Esophagus (tissue), 2 donors: ENCODE data around the gene ST6GALNAC4. TPM values are rescaled to one million over a fixed set of nuclear protein-coding genes. Genes with fewer than 3 reads are reported as not detected.

Source experiments
- H3K27ac ChIP-seq, 2 donors: one replicate each; pipeline ENCODE4 v1.5.1; 2013; ENCODE audit warnings: low read depth in 2 of 2, mild to moderate bottlenecking in 2 of 2, inconsistent platforms in 1 of 2, low read length in 1 of 2, moderate library complexity in 1 of 2
- H3K27me3 ChIP-seq, 2 donors: one replicate each; pipeline ENCODE4 v1.6.1; 2013; ENCODE audit warnings: low read length in 2 of 2, control low read depth in 1 of 2, mild to moderate bottlenecking in 1 of 2; ENCODE audit not compliant: insufficient read depth in 2 of 2, control insufficient read depth in 1 of 2
- H3K36me3 ChIP-seq, 2 donors: one replicate each; pipeline ENCODE4 v1.6.1; 2013; ENCODE audit warnings: low read length in 1 of 2; ENCODE audit not compliant: control insufficient read depth in 2 of 2, insufficient read depth in 2 of 2
- H3K4me1 ChIP-seq, 2 donors: one replicate each; pipeline ENCODE4 v1.6.1; 2013; ENCODE audit warnings: low read length in 1 of 2; ENCODE audit not compliant: control insufficient read depth in 2 of 2, insufficient read depth in 2 of 2
- H3K4me3 ChIP-seq, 2 donors: one replicate each; pipeline ENCODE4 v1.5.1; 2013; ENCODE audit warnings: low read length in 2 of 2, mild to moderate bottlenecking in 2 of 2, low read depth in 1 of 2, moderate library complexity in 1 of 2
- H3K9me3 ChIP-seq, 2 donors: one replicate each; pipeline ENCODE4 v1.6.1; 2013; ENCODE audit warnings: mild to moderate bottlenecking in 2 of 2, low read depth in 1 of 2, low read length in 1 of 2, moderate library complexity in 1 of 2; ENCODE audit not compliant: control insufficient read depth in 2 of 2, insufficient read depth in 1 of 2
- WGBS, 2 donors: extraction: QIAGEN DNeasy Blood & Tissue Kit; methylation state at CpG; one replicate each; pipeline ENCODE4 v1.1.7; 2013; 5-methylcytosine and 5-hydroxymethylcytosine counted together
- polyA plus RNA-seq, 2 donors: library from polyadenylated mRNA; stranded (reverse); fragments of 200-250 nt; gene quantifications; one replicate each; pipeline ENCODE4 v1.2.3, GENCODE V29; 2013
- donor health status: healthy with polysubstance abuse.
- donor health status: Bipolar disorder and iron deficiency.

The ST6GALNAC4 gene
- polyA plus RNA-seq, 2 donors, result 4.6 to 15.3 TPM

GRCh38 chr9:127860779-127861178 lies 56.1 kb downstream of the ST6GALNAC4 start:
- Histone ChIP-seq H3K27ac (no peak overlapping the region), H3K9me3 (no peaks in the 10 kb centered on the region), H3K4me3 (no peak overlapping the region), H3K27me3 (no peaks in the 10 kb centered on the region), H3K36me3 (no peaks in the 10 kb centered on the region), H3K4me1 (peaks cover 0 to 2% of the 10 kb centered on the region in 2 donors)
- WGBS, 2 donors, result 91 to 93% methylated on average over 11 of the region's 11 CpGs

GRCh38 chr9:127860260-127860659 lies 56.6 kb downstream of the ST6GALNAC4 start:
- H3K4me3 ChIP-seq, result no peak overlapping the region
- no peaks in the 10 kb centered on the region for H3K9me3 ChIP-seq
- H3K27me3 ChIP-seq, result no peaks in the 10 kb centered on the region
- H3K4me1 ChIP-seq, result peaks cover 0 to 2% of the 10 kb centered on the region in 2 donors
- no peak overlapping the region for H3K27ac ChIP-seq
- 77 to 78% methylated on average over 8 of the region's 8 CpGs for WGBS, 2 donors
- H3K36me3 ChIP-seq, result no peaks in the 10 kb centered on the region

- no peaks in the 10 kb centered on the region for H3K27me3 ChIP-seq
- H3K4me1 ChIP-seq, result peaks cover 0 to 7% of the 10 kb centered on the region in 2 donors
- no peak overlapping the region for H3K4me3 ChIP-seq
- no peaks in the 10 kb centered on the region for H3K36me3 ChIP-seq
- H3K27ac ChIP-seq, result no peak overlapping the region
- H3K9me3 ChIP-seq, result no peaks in the 10 kb centered on the region
- 42 to 46% methylated on average over 12 of the region's 12 CpGs for whole genome bisulfite sequencing, 2 donors
Observed at GRCh38 chr9:127858041-127858512, 58.8 kb downstream of the ST6GALNAC4 start.

Other genes with a start within 250 kb of the ST6GALNAC4 start
- gene CFAP157, start 210.1 kb downstream of the ST6GALNAC4 start, polyA plus RNA-seq, result under 1 TPM; 0.08 to 0.10 TPM
- gene PTRH1, start 201.4 kb downstream of the ST6GALNAC4 start, polyA plus RNA-seq, result 10 to 100 TPM in 1 of 2 donors, 1 to 10 TPM in 1; 6.2 to 15.1 TPM
- gene TTC16, start 201.0 kb downstream of the ST6GALNAC4 start, polyA plus RNA-seq, result under 1 TPM; 0.04 to 0.10 TPM
- 10 to 100 TPM; 10.0 to 13.2 TPM for gene TOR2A, start 181.7 kb downstream of the ST6GALNAC4 start, polyA plus RNA-seq
- gene SH2D3C, start 138.4 kb downstream of the ST6GALNAC4 start, polyA plus RNA-seq, result 1 to 10 TPM; 2.8 to 3.2 TPM
- 10 to 100 TPM; 34.2 to 44.2 TPM for gene CDK9, start 131.0 kb downstream of the ST6GALNAC4 start, polyA plus RNA-seq
- gene FPGS, start 114.2 kb downstream of the ST6GALNAC4 start, polyA plus RNA-seq, result 10 to 100 TPM; 28.7 to 31.5 TPM
- 10 to 100 TPM; 11.1 to 17.9 TPM for gene ENG, start 62.4 kb downstream of the ST6GALNAC4 start, polyA plus RNA-seq
- gene AK1, start 39.4 kb downstream of the ST6GALNAC4 start, polyA plus RNA-seq, result 10 to 100 TPM; 51.7 to 68.4 TPM
- 10 to 100 TPM; 21.8 to 23.6 TPM for gene ST6GALNAC6, start 17.4 kb downstream of the ST6GALNAC4 start, polyA plus RNA-seq
- gene PIP5KL1, start 13.7 kb upstream of the ST6GALNAC4 start, polyA plus RNA-seq, result 1 to 10 TPM; 2.7 to 4.8 TPM
- gene DPM2, start 20.8 kb upstream of the ST6GALNAC4 start, polyA plus RNA-seq, result 10 to 100 TPM; 25.2 to 28.2 TPM
- gene EEIG1, start 63.9 kb upstream of the ST6GALNAC4 start, polyA plus RNA-seq, result 10 to 100 TPM; 34.3 to 53.1 TPM
- 1 to 10 TPM; 6.1 to 6.9 TPM for gene NAIF1, start 150.3 kb upstream of the ST6GALNAC4 start, polyA plus RNA-seq
- 1 to 10 TPM; 9.6 to 10.0 TPM for gene SLC25A25, start 151.2 kb upstream of the ST6GALNAC4 start, polyA plus RNA-seq
- 10 to 100 TPM; 59.0 to 59.4 TPM for gene PTGES2, start 210.7 kb upstream of the ST6GALNAC4 start, polyA plus RNA-seq
- gene LCN2, start 232.4 kb upstream of the ST6GALNAC4 start, polyA plus RNA-seq, result 1,000 to 10,000 TPM; 1,061 to 2,097 TPM
- 100 to 1,000 TPM in 1 of 2 donors, 10 to 100 TPM in 1; 77.5 to 104 TPM for gene BBLN, start 243.2 kb upstream of the ST6GALNAC4 start, polyA plus RNA-seq